Measurements from ENCODE around the gene PTGER3.

GRCh38 chr1:71038942-71039341 lies 8.7 kb downstream of the PTGER3 start:
- TF ChIP-seq CTCF (IDR thresholded peaks at IDR 0.05; ENCODE audit: low read depth, low read length), result no peak
- no peak for TF ChIP-seq EZH2phosphoT487 (IDR thresholded peaks at IDR 0.05; ENCODE audit: low read depth)
